GOT3 (cell line): ENCODE results near the gene RAD51B.

Source experiments
- DNase-seq: peaks from one replicate; lab custom pipeline; 2025; ENCODE audit warnings: mixed read lengths; lab: John Stamatoyannopoulos, UW

Gene RAD51B

DNA sequence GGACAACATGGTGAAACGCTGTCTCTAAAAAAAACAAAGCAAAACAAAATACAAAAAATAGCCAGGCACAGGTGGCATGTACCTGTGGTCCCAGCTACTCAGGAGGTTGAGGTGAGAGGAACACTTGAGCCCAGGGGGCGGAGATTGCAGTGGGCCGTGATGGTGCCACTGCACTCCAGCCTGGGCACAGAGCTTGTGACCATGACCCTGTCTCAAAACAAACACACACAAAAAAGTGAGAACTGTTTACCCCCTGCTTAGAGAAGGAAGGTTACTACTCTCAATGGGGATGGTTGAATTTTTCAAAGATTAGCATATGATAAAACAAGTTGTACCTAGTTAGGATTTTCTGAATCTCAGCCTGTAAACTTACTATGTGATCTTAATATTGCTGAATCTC lies 905.3 kb downstream of the RAD51B start:
- no peak for DNase-seq

DNA sequence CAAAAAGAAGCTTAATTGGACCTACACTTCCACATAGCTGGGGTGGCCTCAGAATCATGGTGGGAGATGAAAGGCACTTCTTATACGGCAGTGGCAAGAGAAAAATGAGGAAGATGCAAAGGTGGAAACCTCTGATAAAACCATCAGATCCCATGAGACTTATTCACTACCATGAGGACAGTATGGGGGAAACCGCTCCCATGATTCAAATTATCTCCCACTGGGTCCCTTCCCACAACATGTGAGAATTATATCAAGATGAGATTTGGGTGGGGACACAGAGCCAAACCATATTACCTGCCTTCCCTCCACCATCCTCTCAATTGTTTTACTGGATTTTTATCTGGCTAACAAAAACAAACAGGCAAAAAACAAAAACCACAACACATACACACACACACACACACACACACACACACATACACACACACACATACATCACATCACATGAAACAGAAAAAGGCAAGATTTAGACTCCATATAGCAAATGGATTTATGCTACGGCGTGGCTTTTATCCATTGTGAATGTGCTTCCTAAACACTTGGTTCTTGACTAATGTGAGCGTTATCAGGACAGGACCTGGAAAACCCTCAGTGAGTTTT lies 906.6 kb downstream of the RAD51B start:
- no peak for DNase-seq

DNA sequence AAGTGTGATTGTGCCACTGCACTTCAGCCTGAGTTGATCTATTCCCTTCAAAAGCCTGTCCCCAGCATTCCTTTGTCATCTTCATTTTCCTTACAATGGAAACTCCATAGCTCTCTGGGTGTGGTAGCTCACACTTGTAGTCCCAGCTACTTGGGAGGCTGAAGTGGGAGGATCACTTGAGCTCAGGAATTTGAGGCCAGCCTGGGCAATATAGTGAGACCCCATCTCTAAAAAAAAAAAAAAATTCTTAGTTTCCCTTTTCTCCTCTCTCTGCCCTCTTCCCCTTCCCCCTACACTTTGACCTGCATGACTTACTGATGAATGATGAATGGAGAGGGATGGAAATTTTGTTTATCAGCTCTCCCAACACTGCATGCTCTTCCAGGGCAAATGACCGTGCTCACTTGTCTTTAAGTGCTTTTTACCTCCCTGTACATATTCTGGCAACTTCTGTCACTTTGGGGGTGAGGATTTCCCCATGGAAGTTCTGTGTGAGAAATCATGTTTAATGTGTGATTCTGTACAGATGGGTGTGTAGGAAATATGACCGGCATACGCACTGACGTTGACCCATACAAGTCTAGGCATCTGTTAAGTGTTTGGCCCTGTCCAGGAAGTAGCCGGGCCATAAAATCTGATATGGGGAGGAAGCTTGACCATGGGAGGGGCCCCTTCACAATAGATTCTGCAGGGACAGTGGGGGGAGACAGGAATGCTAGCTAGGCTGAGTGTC lies 907.9 kb downstream of the RAD51B start:
- DNase-seq = no peak

DNA sequence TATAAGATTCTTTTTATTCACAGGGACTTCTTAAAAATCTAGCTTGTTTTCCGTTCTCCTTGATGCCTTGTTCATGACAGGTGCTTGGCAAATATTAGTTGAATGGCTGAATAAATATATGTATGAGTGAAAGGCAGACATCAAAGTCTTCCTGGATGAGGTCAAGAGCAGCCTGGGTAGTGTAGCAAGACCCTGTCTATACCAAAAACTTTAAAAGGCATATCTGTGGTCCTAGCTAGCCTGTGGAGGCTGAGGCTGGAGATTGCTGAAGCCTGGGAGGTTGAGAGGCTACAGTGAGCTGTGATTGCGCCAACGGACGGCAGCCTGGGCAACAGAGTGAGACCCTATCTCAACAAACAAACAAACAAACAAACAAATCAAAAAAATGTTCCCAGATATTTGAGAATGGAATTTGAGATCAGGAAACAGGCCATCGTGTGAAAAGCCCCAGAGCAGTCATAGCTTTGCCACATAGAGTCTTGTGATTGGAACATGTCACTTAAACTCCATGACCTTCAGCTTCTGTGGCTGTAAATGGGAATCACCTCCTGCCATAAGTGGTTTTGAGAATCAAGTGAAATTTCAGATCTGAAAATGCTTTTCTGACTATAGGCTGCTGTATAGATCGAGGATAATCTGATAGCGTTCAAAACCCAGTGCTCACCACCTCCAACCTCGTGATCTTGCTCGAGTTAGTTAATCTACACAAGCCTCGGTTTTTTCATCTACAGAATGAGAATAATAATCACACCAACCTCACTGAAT lies 908.9 kb downstream of the RAD51B start:
- no peak for DNase-seq

DNA sequence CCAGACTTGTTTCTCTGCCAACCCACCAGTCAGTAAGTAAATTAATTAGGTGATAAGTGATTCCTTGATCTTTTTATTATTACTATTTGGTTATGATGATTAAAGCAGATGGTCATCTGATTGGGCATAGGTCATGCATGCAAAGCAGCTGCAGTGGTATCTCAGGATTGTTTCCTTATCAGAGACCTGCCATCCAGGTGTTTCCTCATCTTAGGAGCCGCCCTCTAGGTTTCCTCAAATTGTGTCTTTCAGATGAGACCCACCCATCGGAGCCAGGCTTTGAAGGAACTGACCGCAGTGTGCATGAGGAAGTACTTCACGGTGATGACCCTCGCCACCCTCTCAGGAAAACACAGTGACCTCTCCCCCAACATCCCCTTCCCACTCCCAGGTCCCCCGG lies 910.0 kb downstream of the RAD51B start:
- DNase-seq = no peak

DNA sequence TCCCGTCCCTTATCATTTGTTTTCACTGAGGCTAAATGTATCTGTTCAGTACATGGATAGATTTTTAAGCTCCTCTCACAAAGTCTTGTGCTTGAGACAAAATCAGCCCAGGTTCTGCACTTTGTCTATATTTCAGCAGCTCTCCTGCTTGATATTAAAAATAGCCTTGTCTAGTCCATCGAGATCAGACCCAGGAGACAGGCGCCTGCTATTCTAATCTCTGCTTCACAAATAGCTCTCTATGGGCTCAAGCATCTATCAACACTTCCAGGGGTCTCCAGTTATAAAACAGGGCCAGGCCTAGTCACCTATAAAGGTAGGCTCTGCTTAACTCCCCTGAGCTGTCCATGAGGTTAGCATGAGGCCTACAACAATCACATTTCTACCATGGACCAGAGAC lies 910.8 kb downstream of the RAD51B start:
- DNase-seq = no peak

DNA sequence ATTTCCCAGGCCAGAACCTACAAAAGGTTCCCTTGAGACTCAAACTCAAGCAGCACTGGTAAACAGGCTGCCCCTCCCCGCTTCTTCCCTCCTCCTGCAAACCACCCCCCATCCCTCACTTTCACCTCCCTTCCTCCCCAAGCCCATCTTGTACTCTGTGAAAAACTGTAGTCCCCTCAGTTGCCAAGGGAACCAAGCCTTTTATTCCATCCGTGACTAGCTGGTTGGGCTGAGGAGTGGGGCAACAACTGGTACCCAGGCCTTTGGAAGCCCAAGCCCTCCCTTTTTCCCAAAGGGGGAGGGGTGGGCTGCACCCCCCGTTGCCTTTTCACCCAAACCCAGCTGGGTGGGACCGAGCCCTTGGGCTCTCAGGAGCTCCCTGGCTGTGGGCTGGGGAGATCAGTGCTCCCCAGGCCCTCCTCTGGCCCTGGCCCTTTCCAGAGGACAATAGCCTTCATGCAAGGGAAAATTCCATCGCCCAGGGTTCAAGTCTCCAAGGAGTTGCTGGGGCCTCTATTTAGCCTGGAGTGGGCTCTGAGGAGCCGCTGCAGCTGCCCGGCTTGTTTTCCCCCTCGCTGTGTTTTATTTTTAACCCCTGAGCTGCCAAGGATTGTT lies 911.3 kb downstream of the RAD51B start:
- no peak for DNase-seq

DNA sequence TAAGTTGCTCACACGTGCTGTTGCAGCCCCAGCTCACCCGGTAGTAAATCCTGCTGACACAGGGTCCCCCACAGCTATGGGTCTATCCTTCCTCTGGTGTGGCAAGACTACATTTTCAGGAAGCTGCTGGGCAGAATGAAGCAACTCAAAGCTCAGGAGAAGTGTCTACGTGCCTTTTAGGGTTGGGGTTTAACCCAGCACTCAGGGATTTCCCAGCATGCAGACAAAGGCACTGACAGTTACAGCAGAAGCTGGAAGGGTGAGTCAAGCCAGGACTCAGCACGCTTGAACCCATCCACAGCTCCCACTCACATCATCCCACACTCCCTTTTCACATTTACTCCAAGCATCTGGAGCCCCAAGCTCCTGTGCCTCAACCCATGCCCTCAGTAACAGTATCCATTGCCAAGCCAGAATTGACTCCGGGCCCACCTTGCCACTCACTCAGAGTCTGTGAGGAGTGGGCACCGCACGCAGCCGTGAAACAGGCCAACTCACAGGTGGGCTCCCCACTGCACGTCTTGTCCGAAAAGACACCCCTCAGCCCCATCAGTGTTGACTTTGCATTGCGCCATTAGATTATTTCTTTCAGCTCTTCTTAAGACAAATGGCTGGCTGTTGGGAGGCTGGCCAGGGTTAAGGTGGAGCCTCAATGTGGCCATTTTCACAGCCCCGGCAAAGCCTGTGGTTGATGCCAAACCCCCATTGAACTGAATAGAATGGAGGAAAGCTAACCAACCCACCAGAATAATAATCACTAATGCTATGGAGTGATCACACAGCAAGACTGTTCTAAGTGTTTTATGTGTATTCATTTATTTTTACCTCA lies 913.7 kb downstream of the RAD51B start:
- DNase-seq = no peak

DNA sequence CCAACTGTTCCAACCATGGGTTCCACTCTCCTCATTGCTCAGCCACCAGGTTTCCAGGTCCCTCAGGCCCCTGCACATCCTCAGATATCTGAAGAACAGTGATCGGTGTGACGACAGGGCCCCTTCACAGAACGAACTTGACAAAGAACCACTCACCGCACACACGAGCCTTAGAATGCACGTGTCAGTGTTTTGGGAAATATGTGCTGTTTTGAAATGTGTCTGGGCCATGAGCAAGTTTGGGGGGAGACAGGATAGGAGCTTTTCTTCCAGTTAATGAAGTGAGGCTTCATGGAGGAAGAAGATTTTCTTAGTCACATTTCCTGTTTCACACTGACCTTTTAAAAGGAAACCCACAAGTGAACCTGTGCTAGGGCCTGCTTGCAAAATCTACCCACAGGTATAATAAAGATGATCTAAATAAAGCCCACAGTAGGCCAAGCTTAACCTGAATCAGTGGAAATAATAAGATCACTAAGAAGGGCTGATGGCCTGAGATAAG lies 914.7 kb downstream of the RAD51B start:
- DNase-seq = no peak

DNA sequence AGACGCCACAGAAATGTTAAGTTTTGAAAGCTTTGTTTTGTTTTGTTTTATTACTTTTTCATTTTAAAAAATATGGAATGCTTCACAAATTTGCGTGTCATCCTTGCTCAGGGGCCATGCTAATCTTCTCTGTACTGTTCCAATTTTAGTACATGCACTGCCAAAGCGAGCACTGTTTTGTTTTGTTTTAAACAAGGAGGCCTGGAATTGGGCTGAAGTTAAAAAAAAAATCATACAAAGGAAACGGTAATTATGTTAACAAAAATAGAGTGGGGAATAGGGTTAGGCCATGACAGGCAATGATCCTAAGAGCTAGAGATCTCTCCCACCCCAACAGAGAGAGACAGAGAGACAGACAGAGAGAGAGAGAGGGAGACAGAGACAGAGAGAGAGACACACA lies 916.3 kb downstream of the RAD51B start:
- no peak for DNase-seq

DNA sequence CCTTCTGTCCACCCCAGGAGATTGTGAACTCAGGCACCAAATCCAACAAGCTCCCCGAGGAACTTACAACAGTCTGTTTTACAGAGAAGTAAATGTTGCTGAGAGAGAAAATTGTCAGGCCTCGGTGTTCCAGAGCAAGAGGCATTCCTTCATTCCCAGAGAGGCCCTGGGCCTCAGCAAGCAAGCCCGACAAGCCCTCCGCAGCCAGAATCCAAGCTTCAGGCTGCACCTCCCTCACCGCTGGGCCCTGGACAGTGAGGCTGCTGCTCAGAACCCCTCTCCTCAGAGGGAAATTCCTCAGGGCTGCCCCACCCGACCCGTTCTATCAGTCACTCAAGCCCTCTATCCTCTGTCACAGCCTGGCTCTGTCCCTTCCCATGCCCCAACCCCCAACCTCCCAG lies 916.9 kb downstream of the RAD51B start:
- DNase-seq = no peak

DNA sequence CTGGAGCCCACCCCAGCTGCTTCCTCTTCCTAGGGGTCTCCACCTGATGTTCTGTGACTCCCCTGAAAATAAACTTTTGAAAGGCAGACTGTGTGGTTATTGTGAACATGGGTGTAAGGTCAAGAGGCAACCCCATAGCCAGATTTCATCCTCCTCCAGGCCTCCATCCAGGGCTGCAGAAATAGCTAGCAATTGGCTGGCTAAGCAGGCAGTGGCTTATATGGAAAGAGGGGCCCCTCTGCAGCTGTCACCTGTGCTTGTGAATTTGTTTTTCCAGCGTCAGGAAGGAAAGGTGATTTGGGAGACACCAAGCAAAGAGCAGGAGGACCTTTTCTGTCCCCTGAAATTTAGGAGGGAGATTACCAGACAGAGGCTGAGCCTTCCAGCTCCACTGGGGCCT lies 917.5 kb downstream of the RAD51B start:
- DNase-seq = no peak

DNA sequence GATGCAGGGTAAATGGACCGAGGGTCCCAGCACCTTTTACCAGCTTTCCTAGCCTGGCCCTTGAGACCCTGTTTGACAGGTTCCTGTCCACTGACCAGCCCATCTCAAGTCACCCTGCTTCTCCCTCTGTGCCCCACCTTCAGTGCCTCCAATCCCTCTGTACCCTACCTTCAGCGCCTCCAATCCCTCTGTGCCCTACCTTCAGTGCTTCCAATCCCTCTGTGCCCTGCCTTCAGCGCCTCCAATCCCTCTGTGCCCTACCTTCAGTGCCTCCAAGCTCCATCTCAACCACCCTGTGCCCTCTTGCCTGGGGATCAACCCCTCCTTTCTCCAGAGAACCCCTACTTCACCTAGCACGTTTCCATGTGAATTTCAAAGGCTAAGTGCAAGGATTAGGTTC lies 919.0 kb downstream of the RAD51B start:
- DNase-seq = no peak

DNA sequence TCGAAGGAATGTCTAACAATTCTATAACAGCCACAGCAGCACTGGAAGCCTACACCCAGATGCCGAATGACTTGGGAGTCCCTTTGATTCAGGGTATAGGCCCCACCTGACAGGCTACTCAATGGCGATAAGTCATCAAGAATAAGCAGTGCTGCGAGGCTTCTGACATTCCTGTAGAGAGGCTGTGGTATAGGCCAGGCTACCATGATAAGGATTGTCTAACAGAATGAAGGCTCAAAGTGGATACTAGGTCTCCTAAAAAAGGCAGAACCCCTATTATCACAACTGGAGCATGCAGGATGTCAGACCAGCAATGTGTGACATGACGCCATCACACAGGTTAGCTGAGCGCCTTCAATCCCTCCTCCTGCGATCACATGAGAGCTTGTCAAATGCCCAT lies 920.1 kb downstream of the RAD51B start:
- DNase-seq = no peak

DNA sequence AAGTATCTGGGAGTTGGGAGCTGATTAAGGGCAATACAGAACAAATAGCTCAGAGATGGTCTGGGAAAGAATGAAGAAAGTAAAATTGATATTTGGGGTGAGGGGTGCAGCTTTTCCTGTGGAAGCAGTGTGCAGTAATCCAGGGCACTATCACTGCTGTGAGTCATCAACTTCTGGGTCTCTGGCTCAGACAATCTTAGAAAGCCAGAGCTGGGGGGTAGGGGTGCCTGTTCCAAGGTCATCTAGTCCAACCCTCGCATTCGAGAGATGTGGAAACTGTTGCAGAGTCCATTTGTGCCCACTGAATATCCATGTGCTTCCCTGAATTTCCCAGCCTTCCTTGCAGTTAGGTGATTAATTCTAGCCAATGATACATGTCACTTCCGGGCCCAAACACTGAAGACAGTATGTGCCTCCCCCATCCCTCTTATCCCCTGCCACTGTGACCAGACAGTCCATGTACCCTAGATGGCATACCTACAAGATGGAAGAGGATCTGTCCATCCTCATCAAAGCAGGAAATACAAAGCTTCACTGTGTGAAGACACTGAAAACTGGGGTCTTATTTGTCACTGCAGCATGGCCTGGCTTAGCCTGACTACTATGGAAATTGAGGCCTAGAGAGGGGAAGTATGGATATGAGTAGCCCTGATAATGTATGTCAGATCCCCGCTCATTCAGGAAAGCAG lies 921.4 kb downstream of the RAD51B start:
- no peak for DNase-seq

DNA sequence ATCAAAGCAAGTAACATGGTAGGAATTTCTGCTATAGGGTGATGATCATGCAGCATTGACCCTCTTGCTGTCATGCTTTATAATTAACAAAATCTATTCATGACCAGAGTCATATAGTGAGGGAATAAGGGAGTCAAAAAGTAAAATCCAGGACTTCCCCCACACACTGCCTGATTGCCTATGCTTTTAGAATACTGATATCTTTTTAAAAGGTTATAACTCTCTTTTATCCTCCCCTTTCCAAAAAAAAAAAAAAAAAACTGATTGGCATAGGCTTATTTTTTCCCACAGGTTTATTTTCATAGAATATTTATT lies 921.9 kb downstream of the RAD51B start:
- DNase-seq = no peak

DNA sequence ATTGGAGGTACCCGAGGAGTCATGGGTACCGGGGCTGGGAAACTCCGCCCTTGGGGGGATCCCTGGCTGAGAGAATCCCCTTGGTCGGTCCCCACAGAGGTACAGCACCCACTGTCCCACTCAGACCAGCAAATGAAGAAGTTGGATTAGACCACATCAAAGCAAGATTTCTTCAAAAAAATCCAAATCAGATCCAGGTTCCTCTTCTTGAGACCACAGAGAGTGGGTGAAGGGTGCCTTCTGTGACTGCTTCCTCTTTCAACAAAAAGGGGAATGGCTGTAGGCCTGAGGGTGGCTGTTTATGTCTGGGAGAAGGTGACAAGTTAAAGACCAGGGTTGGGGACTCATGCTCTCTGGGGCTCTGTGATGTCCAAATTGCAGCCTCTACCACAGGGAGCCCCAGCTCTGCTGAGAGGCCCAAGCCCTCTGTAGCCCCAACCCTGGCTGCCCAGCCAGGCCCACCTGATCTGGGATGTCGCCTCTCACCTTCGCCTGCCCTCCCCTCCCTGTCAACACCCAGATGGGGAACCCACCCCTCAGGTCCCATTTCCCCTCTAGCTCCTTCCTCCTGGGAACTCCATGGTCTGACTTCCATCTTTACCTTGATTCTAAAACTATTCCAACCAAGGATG lies 922.4 kb downstream of the RAD51B start:
- no peak for DNase-seq

DNA sequence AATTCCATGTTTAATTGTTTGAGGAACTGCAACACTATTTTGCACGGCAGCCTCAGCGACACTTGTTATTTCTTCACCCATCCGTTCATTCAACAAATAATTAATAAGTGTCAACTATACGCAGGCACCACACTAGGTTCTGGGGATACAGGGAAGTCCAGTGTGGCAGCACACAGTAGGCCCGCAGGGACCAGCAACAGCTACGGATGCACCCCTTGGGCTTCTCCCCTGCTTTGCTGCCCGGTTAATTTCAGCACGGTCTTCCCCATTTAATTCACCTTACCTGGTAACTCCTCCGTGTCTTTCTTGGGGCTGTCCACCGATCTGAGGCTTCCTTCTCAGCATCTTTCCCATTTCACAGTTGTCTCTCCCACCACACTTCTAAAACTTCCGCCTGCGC lies 925.0 kb downstream of the RAD51B start:
- no peak for DNase-seq

DNA sequence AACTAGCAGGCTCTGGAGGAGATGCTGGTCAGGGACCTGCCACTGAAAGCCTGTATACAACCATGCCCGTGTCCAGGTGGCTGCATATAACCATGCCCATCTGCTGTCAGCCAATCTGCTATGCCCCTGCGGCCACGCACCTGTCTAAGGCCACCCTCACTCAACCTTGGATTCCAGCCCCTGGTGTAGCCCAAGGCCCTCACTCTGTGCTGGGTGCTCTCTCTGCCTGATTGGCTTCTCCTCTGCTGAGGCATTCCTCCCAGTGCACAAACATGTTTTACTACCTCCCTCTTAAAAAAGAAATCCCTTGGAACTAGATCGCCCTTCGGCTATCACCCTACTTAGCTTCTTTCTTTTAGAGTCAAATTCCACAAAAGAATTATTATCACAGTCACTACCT lies 927.8 kb downstream of the RAD51B start:
- no peak for DNase-seq

DNA sequence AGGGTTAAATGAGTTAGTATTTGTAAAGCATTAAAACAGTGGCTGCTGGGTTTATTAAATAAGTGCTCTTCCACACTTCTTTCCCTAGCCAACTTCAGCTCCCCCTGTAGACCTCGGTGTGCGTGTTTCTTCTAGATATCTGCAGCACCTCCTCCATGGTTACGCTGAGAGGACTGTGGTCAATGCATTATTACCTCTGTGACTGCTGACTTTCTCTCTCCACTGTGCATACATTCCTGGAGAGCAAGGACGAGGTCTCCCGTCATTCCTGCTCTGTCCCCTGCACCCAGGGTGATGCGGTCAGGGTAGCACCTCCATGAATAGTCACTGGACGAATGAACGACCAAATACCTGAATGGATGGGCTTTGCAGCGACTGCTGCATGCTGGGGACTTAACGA lies 928.7 kb downstream of the RAD51B start:
- no peak for DNase-seq

DNA sequence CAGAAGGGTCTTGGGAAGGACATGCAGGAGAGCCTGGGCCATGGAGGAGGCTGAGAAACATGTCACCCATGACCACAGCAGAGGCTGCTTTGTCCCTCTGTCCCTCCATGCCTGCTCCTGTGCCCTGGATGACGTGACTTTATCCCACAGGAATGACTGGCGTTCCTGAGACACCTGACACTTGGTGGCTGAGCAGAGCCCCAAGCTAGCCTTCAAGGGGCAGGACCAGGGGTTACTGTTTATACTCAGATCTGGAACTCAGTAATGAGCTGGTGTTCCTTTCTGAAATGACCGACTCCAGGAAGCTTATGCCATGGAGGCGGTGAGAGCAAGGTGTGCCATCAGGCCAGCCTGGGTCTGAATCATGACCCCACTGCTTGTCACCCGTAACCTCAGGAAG lies 929.1 kb downstream of the RAD51B start:
- no peak for DNase-seq
